DOHH2 (cell line): ENCODE results near the gene KNTC1.
"Not testable (repeated sequence)": the region's sequence is repeated elsewhere in the genome, so short reads cannot be mapped to it uniquely, and the experiment has no call there.

Experiments used
- H3F3A ChIP-seq: fragments of 200-600 bp; sonication (generic), shearing (Covaris generic); 2 replicates; pipeline ENCODE4 v1.6.0; 2016; ENCODE audit warnings: antibody characterized with exemption, mild to moderate bottlenecking; ENCODE audit not compliant: control insufficient read depth, insufficient read depth
- H3K27ac ChIP-seq: fragments of 200-600 bp; sonication (generic); 2 replicates; pipeline ENCODE4 v1.5.1; 2014; ENCODE audit warnings: low read depth, mild to moderate bottlenecking, low read length, moderate library complexity
- H3K27me3 ChIP-seq: fragments of 200-600 bp; sonication (generic); 2 replicates; pipeline ENCODE4 v1.6.1; 2014; ENCODE audit warnings: mild to moderate bottlenecking, low read length, mixed read lengths; ENCODE audit not compliant: control insufficient read depth
- H3K36me3 ChIP-seq: fragments of 200-600 bp; sonication (generic); 2 replicates; pipeline ENCODE4 v1.6.1; 2014; ENCODE audit warnings: mild to moderate bottlenecking, low read length, moderate library complexity, mixed read lengths; ENCODE audit not compliant: control insufficient read depth
- H3K4me1 ChIP-seq: fragments of 200-600 bp; sonication (generic); 2 replicates; pipeline ENCODE4 v1.6.1; 2014; ENCODE audit warnings: mild to moderate bottlenecking, low read length, mixed read lengths; ENCODE audit not compliant: control insufficient read depth
- H3K4me2 ChIP-seq: fragments of 200-600 bp; sonication (generic); 2 replicates; pipeline ENCODE4 v1.6.0; 2014; ENCODE audit warnings: mild to moderate bottlenecking, low read length, moderate library complexity
- H3K4me3 ChIP-seq: fragments of 200-600 bp; sonication (generic); 2 replicates; pipeline ENCODE4 v1.5.1; 2014; ENCODE audit warnings: mild to moderate bottlenecking, low read length, mixed read lengths
- H3K79me2 ChIP-seq: fragments of 200-600 bp; sonication (generic); 2 replicates; pipeline ENCODE4 v1.6.1; 2014; ENCODE audit warnings: mild to moderate bottlenecking, low read length, mixed read lengths; ENCODE audit not compliant: control insufficient read depth
- H3K9me2 ChIP-seq: fragments of 200-600 bp; sonication (generic); replicated peaks from 2 replicates; pipeline ENCODE4 v1.6.1; 2014; ENCODE audit warnings: mild to moderate bottlenecking, low read length, mixed read lengths; ENCODE audit not compliant: control insufficient read depth
- H3K9me3 ChIP-seq: fragments of 200-600 bp; sonication (generic); 2 replicates; pipeline ENCODE4 v1.6.1; 2014; ENCODE audit warnings: antibody characterized with exemption, low read length, mixed read lengths; ENCODE audit not compliant: control insufficient read depth, insufficient read depth
- H4K20me1 ChIP-seq: fragments of 200-600 bp; sonication (generic); 2 replicates; pipeline ENCODE4 v1.6.0; 2014; ENCODE audit warnings: low read depth, mild to moderate bottlenecking, antibody characterized with exemption, low read length, moderate library complexity; ENCODE audit not compliant: control insufficient read depth, insufficient read depth
- CTCF ChIP-seq: fragments of 200-600 bp; sonication (generic); IDR thresholded peaks from one replicate; pipeline ENCODE4 v1.5.1; 2014; ENCODE audit warnings: antibody characterized with exemption, mild to moderate bottlenecking, low read depth, low read length; ENCODE audit not compliant: poor library complexity, severe bottlenecking
- EZH2phosphoT487 ChIP-seq: fragments of 200-600 bp; sonication (generic); IDR thresholded peaks from 2 replicates; pipeline ENCODE4 v1.6.1; 2017; ENCODE audit warnings: borderline replicate concordance, mild to moderate bottlenecking, antibody characterized with exemption, low read length, moderate library complexity, mixed read lengths

KNTC1 gene

GRCh38 chr12:122584177-122584863 lies 57.3 kb downstream of the KNTC1 start:
- no peak overlapping the region for H3K4me3 ChIP-seq
- H3F3A ChIP-seq = no peaks in the 10 kb centered on the region
- no peaks in the 10 kb centered on the region for H3K4me1 ChIP-seq
- H3K9me3 ChIP-seq = no peaks in the 10 kb centered on the region
- H3K79me2 ChIP-seq = no peaks in the 10 kb centered on the region
- no peaks in the 10 kb centered on the region for H3K27me3 ChIP-seq
- TF ChIP-seq EZH2phosphoT487 (no peak), CTCF (no peak)
- H4K20me1 ChIP-seq = no peaks in the 10 kb centered on the region
- peaks cover 83% of the 10 kb centered on the region for H3K36me3 ChIP-seq
- no peak overlapping the region for H3K4me2 ChIP-seq
- H3K9me2 ChIP-seq = no peaks in the 10 kb centered on the region
- no peak overlapping the region for H3K27ac ChIP-seq

DNA sequence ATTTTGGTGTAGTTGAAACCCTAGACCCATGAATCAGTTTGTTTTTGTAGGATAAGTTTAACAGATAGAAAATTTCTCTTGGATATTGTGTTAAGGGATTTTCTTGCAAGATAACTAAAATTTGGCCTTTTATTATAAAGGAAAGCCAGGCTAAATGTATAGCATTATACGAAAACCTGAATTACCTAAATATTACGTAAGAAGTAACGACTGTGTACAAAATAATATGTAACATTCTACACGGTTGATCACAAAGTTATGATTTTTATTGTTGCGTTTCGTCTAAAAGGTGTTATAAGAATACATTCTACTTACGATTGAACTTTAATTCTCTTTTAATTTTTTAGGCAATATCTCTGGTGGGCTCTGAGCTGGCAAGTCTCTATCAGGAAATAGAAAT lies 63.9 kb downstream of the KNTC1 start:
- Histone ChIP-seq H3K27ac (no peak overlapping the region), H3K9me2 (no peaks in the 10 kb centered on the region), H4K20me1 (no peaks in the 10 kb centered on the region), H3K9me3 (no peaks in the 10 kb centered on the region), H3K27me3 (no peaks in the 10 kb centered on the region), H3K4me2 (no peak overlapping the region), H3K4me3 (no peak overlapping the region), H3K4me1 (no peaks in the 10 kb centered on the region), H3K79me2 (no peaks in the 10 kb centered on the region), H3K36me3 (peaks cover 78% of the 10 kb centered on the region), H3F3A (peaks cover 6% of the 10 kb centered on the region; the same call in 1 of the 2 replicates)
- TF ChIP-seq EZH2phosphoT487 (no peak), CTCF (no peak)

DNA sequence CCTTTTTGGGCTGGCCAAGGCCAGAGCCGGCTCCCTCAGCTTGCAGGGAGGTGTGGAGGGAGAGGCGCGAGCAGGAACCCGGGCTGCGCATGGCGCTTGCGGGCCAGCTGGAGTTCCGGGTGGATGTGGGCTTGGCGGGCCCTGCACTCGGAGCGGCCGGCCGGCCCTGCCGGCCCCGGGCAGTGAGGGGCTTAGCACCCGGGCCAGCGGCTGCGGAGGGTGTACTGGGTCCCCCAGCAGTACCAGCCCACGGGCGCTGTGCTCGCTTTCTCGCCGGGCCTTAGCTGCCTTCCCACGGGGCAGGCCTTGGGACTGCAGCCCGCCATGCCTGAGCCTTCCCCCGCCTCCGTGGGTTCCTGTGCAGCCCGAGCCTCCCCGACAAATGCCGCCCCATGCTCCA lies 64.9 kb downstream of the KNTC1 start:
- not testable (repeated sequence) for H3K27ac ChIP-seq, H3K4me2 ChIP-seq, H3K27me3 ChIP-seq, H4K20me1 ChIP-seq, H3F3A ChIP-seq, H3K4me3 ChIP-seq, H3K4me1 ChIP-seq, H3K9me2 ChIP-seq, H3K79me2 ChIP-seq, H3K9me3 ChIP-seq
- H3K36me3 ChIP-seq = peaks cover 78% of the 10 kb centered on the region

DNA sequence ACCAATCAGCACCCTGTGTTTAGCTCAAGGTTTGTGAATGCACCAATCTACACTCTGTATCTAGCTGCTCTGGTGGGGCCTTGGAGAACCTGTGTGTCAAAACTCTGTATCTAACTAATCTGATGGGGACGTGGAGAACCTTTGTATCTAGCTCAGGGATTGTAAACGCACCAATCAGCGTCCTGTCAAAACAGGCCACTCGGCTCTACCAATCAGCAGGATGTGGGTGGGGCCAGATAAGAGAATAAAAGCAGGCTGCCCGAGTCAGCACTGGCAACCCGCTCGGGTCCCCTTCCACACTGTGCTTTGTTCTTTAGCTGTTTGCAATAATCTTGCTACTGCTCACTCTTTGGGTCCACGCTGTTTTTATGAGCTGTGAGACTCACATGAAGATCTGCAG lies 65.5 kb downstream of the KNTC1 start:
- not testable (repeated sequence) for H3K27me3 ChIP-seq, H3F3A ChIP-seq, H3K27ac ChIP-seq, H3K9me3 ChIP-seq, H4K20me1 ChIP-seq, H3K79me2 ChIP-seq, H3K9me2 ChIP-seq, H3K4me2 ChIP-seq, H3K4me1 ChIP-seq, H3K4me3 ChIP-seq
- peaks cover 79% of the 10 kb centered on the region for H3K36me3 ChIP-seq
